ENCODE results near the gene MDM4.
A peak's percentile ranks its signal among the peaks of the same experiment; 100 is the strongest.

The MDM4 gene

DNA sequence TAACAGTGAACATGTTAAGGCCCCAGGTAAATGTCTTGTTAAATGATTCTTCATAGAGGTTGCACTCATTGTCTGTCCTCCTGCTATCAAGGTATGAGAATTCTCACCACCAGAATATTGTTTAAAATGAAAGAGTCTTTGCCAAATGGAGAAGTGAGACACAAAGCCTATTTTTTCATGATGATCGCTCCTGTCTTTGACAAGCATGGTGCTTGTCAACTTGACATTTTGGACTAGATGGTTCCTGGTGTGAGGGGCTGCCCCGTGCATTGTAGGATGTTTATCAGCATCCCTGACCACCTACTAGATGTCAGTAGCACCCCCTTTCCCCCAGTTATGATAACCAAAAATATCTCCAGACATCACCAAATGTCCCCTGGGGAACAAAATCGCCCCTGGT, 65.6 kb downstream of the MDM4 start:
- no peak for DNase-seq

- no peak for DNase-seq
These were observed 67.9 kb downstream of the MDM4 start for GRCh38 chr1:204583909-204584632.

- peak; percentile 44 for DNase-seq
These were observed 68.6 kb downstream of the MDM4 start for GRCh38 chr1:204584699-204585372.

- no peak for DNase-seq
These were observed 71.4 kb downstream of the MDM4 start for GRCh38 chr1:204587621-204588020.

- DNase-seq, result no peak
These were observed 72.6 kb downstream of the MDM4 start for GRCh38 chr1:204588826-204589225.

DNA sequence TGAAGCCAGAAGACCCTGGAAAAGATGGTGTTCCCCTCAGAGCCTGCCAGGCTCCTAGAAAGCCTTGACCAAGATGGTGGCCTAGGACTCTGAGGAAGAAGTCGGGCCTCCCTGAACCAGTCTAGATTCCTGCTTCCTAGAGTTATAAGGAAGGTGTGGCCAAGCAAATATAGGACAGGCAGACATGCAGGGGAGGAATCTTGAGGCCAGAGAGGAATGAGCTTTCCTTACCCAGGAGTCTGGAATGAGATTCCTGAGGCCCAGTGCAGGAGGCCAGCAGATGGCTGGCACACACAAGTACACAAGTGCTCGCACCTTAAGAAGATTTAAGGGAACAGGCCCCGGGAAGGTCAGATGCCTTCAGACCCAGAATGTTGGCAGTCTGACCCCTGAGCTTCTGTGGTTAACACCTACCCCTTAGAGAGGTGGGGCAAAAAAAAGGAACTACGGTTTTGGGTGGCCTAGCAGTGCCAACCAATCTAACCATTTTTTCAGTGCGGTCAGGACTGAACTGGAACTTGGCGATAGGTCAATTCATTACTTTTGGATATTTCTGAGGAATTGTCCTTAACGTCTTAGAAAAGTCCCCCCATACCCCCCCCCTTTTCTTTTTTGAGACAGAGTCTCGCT, 73.3 kb downstream of the MDM4 start:
- no peak for DNase-seq

DNA sequence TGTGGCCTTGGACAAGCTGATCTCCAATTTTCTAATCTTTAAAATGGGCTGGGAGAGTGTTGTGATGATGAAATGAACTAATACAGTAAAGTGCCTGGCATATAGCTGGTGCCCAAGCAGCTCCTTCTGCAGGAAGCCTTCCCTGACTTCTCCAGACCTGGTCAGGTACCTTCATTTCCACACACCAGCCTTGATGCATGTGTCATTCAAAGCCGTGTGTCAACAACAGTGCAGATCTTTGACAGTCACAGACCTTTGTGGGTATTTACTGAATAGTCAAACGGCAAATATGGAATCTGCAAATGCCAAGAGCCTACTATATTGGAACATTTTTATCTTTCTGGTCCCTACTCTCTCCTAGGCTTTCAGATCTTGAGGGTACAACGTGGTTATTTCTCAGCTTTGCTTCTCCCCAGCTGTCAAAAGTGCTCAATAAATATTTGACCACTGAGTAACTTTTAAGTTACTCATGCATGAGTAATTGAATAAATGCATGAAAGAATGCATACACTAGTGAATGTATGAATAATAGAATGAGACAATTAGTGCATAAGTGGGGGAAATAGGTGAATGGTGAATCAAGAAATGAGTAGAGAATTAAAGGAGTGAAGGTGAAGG, 75.4 kb downstream of the MDM4 start:
- no peak for DNase-seq

- DNase-seq, result no peak
These were observed 76.2 kb downstream of the MDM4 start for GRCh38 chr1:204592246-204592948.

GRCh38 chr1:204598319-204598969, 82.2 kb downstream of the MDM4 start:
- no peak for DNase-seq

- no peak for DNase-seq
These were observed 82.9 kb downstream of the MDM4 start for GRCh38 chr1:204599098-204599497.

GRCh38 chr1:204599596-204599995, 83.4 kb downstream of the MDM4 start:
- DNase-seq, result no peak

GRCh38 chr1:204600203-204600602, 84.0 kb downstream of the MDM4 start:
- no peak for DNase-seq

- DNase-seq, result no peak
These were observed 84.8 kb downstream of the MDM4 start for GRCh38 chr1:204600968-204601367.

DNA sequence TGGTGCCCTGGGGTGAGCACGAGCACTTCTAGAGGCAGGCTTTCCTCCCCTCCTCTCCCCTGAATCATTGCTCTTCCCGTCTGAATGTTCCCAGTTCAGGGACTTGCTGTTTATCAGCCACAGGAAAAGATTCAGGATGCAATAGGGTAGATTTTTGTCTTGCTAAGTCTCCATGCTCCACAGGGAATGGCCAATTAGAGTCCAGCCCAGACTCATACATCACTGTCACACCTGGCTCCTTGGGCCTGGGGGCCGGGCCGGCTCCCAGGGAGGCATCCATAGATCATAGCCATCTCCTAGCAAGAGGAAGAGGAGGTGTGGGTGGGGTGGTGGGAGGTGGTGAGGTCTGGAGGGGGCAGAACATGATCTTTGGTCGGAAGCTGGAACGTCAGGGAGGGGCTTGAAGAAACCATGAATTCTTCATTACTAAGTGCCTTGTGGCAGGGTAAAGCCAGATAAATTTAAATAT, 85.9 kb downstream of the MDM4 start:
- DNase-seq, result no peak

- DNase-seq, result no peak
These were observed 86.8 kb downstream of the MDM4 start for GRCh38 chr1:204602871-204603542.

GRCh38 chr1:204605791-204606190, 89.6 kb downstream of the MDM4 start:
- no peak for DNase-seq
